ENCODE results near the gene LENEP. TPM values are rescaled to one million over a fixed set of nuclear protein-coding genes. Genes with fewer than 3 reads are reported as not detected.

LENEP gene
- total RNA-seq, 1 donor from 2014 or later, result 0.87 TPM

GRCh38 chr1:155022136-155022926 lies 28.9 kb downstream of the LENEP start:
- Mint-ChIP-seq H3K9me3 (no peaks in the 10 kb centered on the region), H3K36me3 (no peaks in the 10 kb centered on the region), H3K4me1 (peaks cover 14% of the 10 kb centered on the region), H3K27me3 (ENCODE audit: low read depth) (no peaks in the 10 kb centered on the region), H3K27ac (no peak overlapping the region), H3K4me3 (no peak overlapping the region)
- no peak for DNase-seq (ENCODE audit: low spot score in 2 of 2, unreplicated experiment in 2 of 2)
- TF ChIP-seq, protein P1, sequence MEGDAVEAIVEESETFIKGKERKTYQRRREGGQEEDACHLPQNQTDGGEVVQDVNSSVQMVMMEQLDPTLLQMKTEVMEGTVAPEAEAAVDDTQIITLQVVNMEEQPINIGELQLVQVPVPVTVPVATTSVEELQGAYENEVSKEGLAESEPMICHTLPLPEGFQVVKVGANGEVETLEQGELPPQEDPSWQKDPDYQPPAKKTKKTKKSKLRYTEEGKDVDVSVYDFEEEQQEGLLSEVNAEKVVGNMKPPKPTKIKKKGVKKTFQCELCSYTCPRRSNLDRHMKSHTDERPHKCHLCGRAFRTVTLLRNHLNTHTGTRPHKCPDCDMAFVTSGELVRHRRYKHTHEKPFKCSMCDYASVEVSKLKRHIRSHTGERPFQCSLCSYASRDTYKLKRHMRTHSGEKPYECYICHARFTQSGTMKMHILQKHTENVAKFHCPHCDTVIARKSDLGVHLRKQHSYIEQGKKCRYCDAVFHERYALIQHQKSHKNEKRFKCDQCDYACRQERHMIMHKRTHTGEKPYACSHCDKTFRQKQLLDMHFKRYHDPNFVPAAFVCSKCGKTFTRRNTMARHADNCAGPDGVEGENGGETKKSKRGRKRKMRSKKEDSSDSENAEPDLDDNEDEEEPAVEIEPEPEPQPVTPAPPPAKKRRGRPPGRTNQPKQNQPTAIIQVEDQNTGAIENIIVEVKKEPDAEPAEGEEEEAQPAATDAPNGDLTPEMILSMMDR (IDR thresholded peaks at IDR 0.05; ENCODE audit: unreplicated experiment), result no peak

GRCh38 chr1:155022927-155023236 lies 29.5 kb downstream of the LENEP start:
- no peaks in the 10 kb centered on the region for H3K36me3 Mint-ChIP-seq
- H3K27me3 Mint-ChIP-seq (ENCODE audit: low read depth), result no peaks in the 10 kb centered on the region
- no peak overlapping the region for H3K27ac Mint-ChIP-seq
- no peak overlapping the region for H3K4me3 Mint-ChIP-seq
- H3K9me3 Mint-ChIP-seq, result no peaks in the 10 kb centered on the region
- DNase-seq (ENCODE audit: low spot score in 2 of 2, unreplicated experiment in 2 of 2), result no peak
- peaks cover 13% of the 10 kb centered on the region for H3K4me1 Mint-ChIP-seq
- TF ChIP-seq, protein P1 (IDR thresholded peaks at IDR 0.05; ENCODE audit: unreplicated experiment), result no peak

DNA sequence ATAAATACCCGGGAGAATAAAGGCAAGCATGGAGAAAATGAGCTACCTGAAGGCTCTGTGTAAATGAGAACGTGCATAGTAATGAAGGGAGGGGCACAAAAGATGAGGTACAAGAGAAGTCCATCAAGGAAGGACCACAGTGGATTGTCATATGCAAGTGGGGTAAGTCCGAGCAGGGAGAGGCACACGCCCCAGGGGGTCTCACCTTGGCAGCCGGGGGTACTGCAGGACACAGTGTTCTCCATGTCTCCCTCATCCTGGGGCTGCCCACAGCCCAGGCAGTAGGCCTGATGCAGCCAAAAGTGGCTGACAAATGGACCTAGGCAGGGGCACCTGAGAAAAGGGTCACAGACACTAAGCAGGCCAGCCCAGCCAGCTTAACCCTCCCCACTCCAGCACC lies 30.2 kb downstream of the LENEP start:
- TF ChIP-seq, protein P1 (IDR thresholded peaks at IDR 0.05; ENCODE audit: unreplicated experiment), result no peak
- H3K9me3 Mint-ChIP-seq, result no peaks in the 10 kb centered on the region
- no peak for DNase-seq (ENCODE audit: low spot score in 2 of 2, unreplicated experiment in 2 of 2)
- H3K27me3 Mint-ChIP-seq (ENCODE audit: low read depth), result no peaks in the 10 kb centered on the region
- H3K4me1 Mint-ChIP-seq, result peaks cover 11% of the 10 kb centered on the region
- no peaks in the 10 kb centered on the region for H3K36me3 Mint-ChIP-seq
- no peak overlapping the region for H3K27ac Mint-ChIP-seq
- H3K4me3 Mint-ChIP-seq, result no peak overlapping the region

DNA sequence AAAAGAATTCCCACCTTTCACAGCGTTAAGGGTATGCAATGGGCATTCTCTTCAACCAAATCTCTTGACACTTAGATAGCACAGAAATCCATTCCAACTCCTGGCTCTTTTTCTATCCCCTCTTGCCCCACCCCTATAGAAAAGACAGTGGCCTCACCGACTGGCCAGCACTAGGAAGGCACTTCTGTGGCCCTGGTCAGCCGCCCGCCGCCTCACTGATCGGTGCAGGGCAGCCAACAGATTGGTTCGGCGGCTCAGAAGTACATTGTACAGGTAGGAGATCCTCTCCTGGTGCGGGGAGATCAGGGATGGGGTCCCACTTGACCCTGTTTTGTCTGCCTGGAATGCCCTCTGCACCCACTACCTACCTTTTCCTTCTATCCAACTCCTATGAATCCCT lies 30.9 kb downstream of the LENEP start:
- TF ChIP-seq, protein P1 (IDR thresholded peaks at IDR 0.05; ENCODE audit: unreplicated experiment), result no peak
- peaks cover 10% of the 10 kb centered on the region for H3K4me1 Mint-ChIP-seq
- DNase-seq (ENCODE audit: low spot score in 2 of 2, unreplicated experiment in 2 of 2), result no peak
- H3K4me3 Mint-ChIP-seq, result no peak overlapping the region
- H3K27ac Mint-ChIP-seq, result no peak overlapping the region
- H3K36me3 Mint-ChIP-seq, result no peaks in the 10 kb centered on the region
- no peaks in the 10 kb centered on the region for H3K9me3 Mint-ChIP-seq
- no peaks in the 10 kb centered on the region for H3K27me3 Mint-ChIP-seq (ENCODE audit: low read depth)

- TF ChIP-seq, protein P1 (IDR thresholded peaks at IDR 0.05; ENCODE audit: unreplicated experiment), result no peak
- Mint-ChIP-seq H3K4me1 (peaks cover 7% of the 10 kb centered on the region), H3K27me3 (ENCODE audit: low read depth) (no peaks in the 10 kb centered on the region), H3K27ac (no peak overlapping the region), H3K9me3 (no peaks in the 10 kb centered on the region), H3K4me3 (no peak overlapping the region), H3K36me3 (no peaks in the 10 kb centered on the region)
- no peak for DNase-seq (ENCODE audit: low spot score in 2 of 2, unreplicated experiment in 2 of 2)
Measured at GRCh38 chr1:155026154-155026553, 32.8 kb downstream of the LENEP start.

Data from mesothelial cell of epicardium (in vitro differentiated cells).